AG04450 (cell line): Measurements from ENCODE around the gene ERI2. TPM values are rescaled to one million over a fixed set of nuclear protein-coding genes. Genes with fewer than 3 reads are reported as not detected.

Experiments used
- CTCF ChIA-PET: fragments of 300-600, 350-600 bp; formaldehyde crosslinking; extraction: SDS; loops from one replicate; lab custom pipeline; 2022; ENCODE audit warnings: antibody characterized with exemption, inconsistent platforms; lab: Charles Lee
- POLR2A ChIA-PET: fragments of 350-600 bp; formaldehyde crosslinking; extraction: SDS; loops from one replicate; lab custom pipeline; 2021; ENCODE audit warnings: antibody characterized with exemption, inconsistent platforms; lab: Yijun Ruan, JAX
- DNase-seq: peaks from one replicate; pipeline ENCODE4 v3.0.0-alpha.2; 2011; ENCODE audit warnings: low read depth, low spot score
- H3K27ac ChIP-seq: one replicate; pipeline ENCODE4 v1.5.1; 2012; ENCODE audit warnings: low read depth, low read length, control low read depth
- H3K27me3 ChIP-seq: one replicate; pipeline ENCODE4 v1.6.0; 2012; ENCODE audit warnings: low read length; ENCODE audit not compliant: control insufficient read depth, insufficient read depth
- H3K4me3 ChIP-seq: 2 replicates; pipeline ENCODE4 v1.5.1; 2011; ENCODE audit warnings: mild to moderate bottlenecking, low read depth, low read length, control low read depth
- H3K9me3 ChIP-seq: 2 replicates; pipeline ENCODE4 v1.5.1; 2012; ENCODE audit warnings: low read length; ENCODE audit not compliant: control insufficient read depth, insufficient read depth
- CTCF ChIP-seq: IDR thresholded peaks from 2 replicates; pipeline ENCODE4 v1.5.1; 2011; ENCODE audit warnings: low read depth, low read length, control low read depth, inconsistent platforms
- polyA plus RNA-seq: library from polyadenylated mRNA; depleted of rRNA; stranded (reverse); fragments of >200 nt; gene quantifications from 2 replicates; pipeline ENCODE4 v1.2.3, GENCODE V29; 2011

The ERI2 gene
- polyA plus RNA-seq, 1 experiment, result 14.8 TPM

GRCh38 chr16:20755238-20755637, 51.0 kb downstream of the ERI2 start:
- no peak for DNase-seq
- no peak for TF ChIP-seq CTCF
- Histone ChIP-seq H3K4me3 (no peak overlapping the region), H3K9me3 (no peaks in the 10 kb centered on the region), H3K27me3 (peaks cover 2% of the 10 kb centered on the region), H3K27ac (no peak overlapping the region)
- POLR2A ChIA-PET, result no interaction called here
- CTCF ChIA-PET, result interaction anchor here (1.2 kb wide), 1 partner anchor 20 kb away, joined by 3 read pairs; no protein-coding TSS in a partner anchor

GRCh38 chr16:20753727-20754126, 52.5 kb downstream of the ERI2 start:
- ChIA-PET POLR2A (no interaction called here), CTCF (no interaction called here)
- Histone ChIP-seq H3K9me3 (no peaks in the 10 kb centered on the region), H3K27ac (no peak overlapping the region), H3K4me3 (no peak overlapping the region), H3K27me3 (peaks cover 2% of the 10 kb centered on the region)
- DNase-seq, result no peak
- TF ChIP-seq CTCF, result no peak

GRCh38 chr16:20750558-20750957, 55.7 kb downstream of the ERI2 start:
- TF ChIP-seq CTCF, result no peak
- Histone ChIP-seq H3K4me3 (no peak overlapping the region), H3K27me3 (peaks cover 2% of the 10 kb centered on the region), H3K27ac (no peak overlapping the region), H3K9me3 (no peaks in the 10 kb centered on the region)
- POLR2A ChIA-PET, result no interaction called here
- DNase-seq, result no peak
- CTCF ChIA-PET, result no interaction called here

GRCh38 chr16:20749474-20749873, 56.8 kb downstream of the ERI2 start:
- ChIA-PET CTCF (no interaction called here), POLR2A (no interaction called here)
- no peaks in the 10 kb centered on the region for H3K9me3 ChIP-seq
- DNase-seq, result no peak
- H3K27ac ChIP-seq, result no peak overlapping the region
- peaks cover 2% of the 10 kb centered on the region for H3K27me3 ChIP-seq
- no peak for TF ChIP-seq CTCF
- H3K4me3 ChIP-seq, result no peak overlapping the region

GRCh38 chr16:20747030-20747816, 59.0 kb downstream of the ERI2 start:
- H3K9me3 ChIP-seq, result no peaks in the 10 kb centered on the region; the same call in 1 of the 2 replicates
- POLR2A ChIA-PET, result no interaction called here
- no peak for DNase-seq
- no peak overlapping the region for H3K4me3 ChIP-seq
- H3K27me3 ChIP-seq, result no peaks in the 10 kb centered on the region
- no peak for TF ChIP-seq CTCF
- no peak overlapping the region for H3K27ac ChIP-seq
- CTCF ChIA-PET, result no interaction called here
